HUES64 (cell line): ENCODE results near the gene MFSD6L.
"Not testable (repeated sequence)": the region's sequence is repeated elsewhere in the genome, so short reads cannot be mapped to it uniquely, and the experiment has no call there.

Experiments
- H3K27ac ChIP-seq: 2 replicates; pipeline ENCODE4 v1.7.0; 2013; ENCODE audit warnings: low read depth, low read length, inconsistent platforms
- H3K27me3 ChIP-seq: 2 replicates; pipeline ENCODE4 v1.6.1; 2013; ENCODE audit warnings: mild to moderate bottlenecking, low read length; ENCODE audit not compliant: insufficient read depth
- H3K36me3 ChIP-seq: 2 replicates; pipeline ENCODE4 v1.6.1; 2013; ENCODE audit warnings: mild to moderate bottlenecking, low read length; ENCODE audit not compliant: insufficient read depth
- H3K4me1 ChIP-seq: 2 replicates; pipeline ENCODE4 v1.6.1; 2013; ENCODE audit warnings: mild to moderate bottlenecking, low read length, moderate library complexity; ENCODE audit not compliant: insufficient read depth
- H3K4me3 ChIP-seq: 2 replicates; pipeline ENCODE4 v1.5.1; 2013; ENCODE audit warnings: mild to moderate bottlenecking, low read length, moderate library complexity
- H3K9ac ChIP-seq: 2 replicates; pipeline ENCODE4 v1.6.1; 2013; ENCODE audit warnings: mild to moderate bottlenecking, low read depth, low read length
- H3K9me3 ChIP-seq: 2 replicates; pipeline ENCODE4 v1.6.1; 2013; ENCODE audit warnings: low read depth, low read length; ENCODE audit not compliant: insufficient read depth
- WGBS: fragments of 150-250, 120-280 bp; methylation state at CpG from one replicate; pipeline ENCODE4 v1.1.7; 2013; ENCODE audit warnings: missing lambda C conversion rate; 5-methylcytosine and 5-hydroxymethylcytosine counted together

Gene MFSD6L

GRCh38 chr17:8822401-8823035, 23.4 kb upstream of the MFSD6L start:
- Histone ChIP-seq H3K27me3 (no peaks in the 10 kb centered on the region), H3K9ac (no peak overlapping the region), H3K4me3 (no peak overlapping the region), H3K36me3 (no peaks in the 10 kb centered on the region), H3K27ac (no peak overlapping the region), H3K4me1 (no peaks in the 10 kb centered on the region), H3K9me3 (peaks cover 4% of the 10 kb centered on the region; the same call in 1 of the 2 replicates)
- 90% methylated on average over 5 of the region's 5 CpGs for WGBS

- Histone ChIP-seq H3K4me3 (no peak overlapping the region), H3K27me3 (no peaks in the 10 kb centered on the region), H3K9me3 (peaks cover 4% of the 10 kb centered on the region; the same call in 1 of the 2 replicates), H3K4me1 (no peaks in the 10 kb centered on the region), H3K9ac (no peak overlapping the region), H3K27ac (no peak overlapping the region), H3K36me3 (no peaks in the 10 kb centered on the region)
- 95% methylated on average over 10 of the region's 10 CpGs for WGBS
These were observed 22.4 kb upstream of the MFSD6L start for GRCh38 chr17:8821446-8822105.

- Histone ChIP-seq H3K36me3 (no peaks in the 10 kb centered on the region), H3K4me1 (no peaks in the 10 kb centered on the region), H3K9ac (no peak overlapping the region), H3K27ac (no peak overlapping the region), H3K27me3 (no peaks in the 10 kb centered on the region), H3K9me3 (peaks cover 4% of the 10 kb centered on the region; the same call in 1 of the 2 replicates), H3K4me3 (no peak overlapping the region)
- 90% methylated on average over 7 of the region's 8 CpGs for WGBS
These were observed 21.3 kb upstream of the MFSD6L start for GRCh38 chr17:8820311-8821010.

GRCh38 chr17:8818654-8819330, 19.6 kb upstream of the MFSD6L start:
- 42% methylated on average over 3 of the region's 3 CpGs for WGBS
- Histone ChIP-seq H3K4me1 (no peaks in the 10 kb centered on the region), H3K36me3 (no peaks in the 10 kb centered on the region), H3K27ac (no peak overlapping the region), H3K4me3 (no peak overlapping the region), H3K27me3 (no peaks in the 10 kb centered on the region), H3K9ac (no peak overlapping the region), H3K9me3 (no peaks in the 10 kb centered on the region)

- no peaks in the 10 kb centered on the region for H3K4me1 ChIP-seq
- no peak overlapping the region for H3K4me3 ChIP-seq
- no peaks in the 10 kb centered on the region for H3K36me3 ChIP-seq
- no peak overlapping the region for H3K27ac ChIP-seq
- 92% methylated on average over 8 of the region's 8 CpGs for WGBS
- no peaks in the 10 kb centered on the region for H3K27me3 ChIP-seq
- H3K9me3 ChIP-seq = no peaks in the 10 kb centered on the region
- H3K9ac ChIP-seq = no peak overlapping the region
These were observed 18.9 kb upstream of the MFSD6L start for GRCh38 chr17:8818047-8818446.

- H3K9ac ChIP-seq = no peak overlapping the region
- no peaks in the 10 kb centered on the region for H3K36me3 ChIP-seq
- no peaks in the 10 kb centered on the region for H3K27me3 ChIP-seq
- WGBS = 86% methylated on average over 4 of the region's 4 CpGs
- H3K9me3 ChIP-seq = no peaks in the 10 kb centered on the region
- H3K4me1 ChIP-seq = no peaks in the 10 kb centered on the region
- no peak overlapping the region for H3K4me3 ChIP-seq
- no peak overlapping the region for H3K27ac ChIP-seq
These were observed 7.9 kb upstream of the MFSD6L start for GRCh38 chr17:8806926-8807550.

GRCh38 chr17:8806253-8806925, 7.2 kb upstream of the MFSD6L start:
- Histone ChIP-seq H3K27ac (no peak overlapping the region), H3K27me3 (no peaks in the 10 kb centered on the region), H3K4me3 (no peak overlapping the region), H3K4me1 (no peaks in the 10 kb centered on the region), H3K9me3 (no peaks in the 10 kb centered on the region), H3K36me3 (no peaks in the 10 kb centered on the region), H3K9ac (no peak overlapping the region)
- WGBS = 93% methylated on average over 3 of the region's 3 CpGs

- not testable (repeated sequence) for H3K9ac ChIP-seq, H3K4me3 ChIP-seq, H3K9me3 ChIP-seq, H3K36me3 ChIP-seq, H3K27me3 ChIP-seq, H3K4me1 ChIP-seq, H3K27ac ChIP-seq
- 89% methylated on average over 10 of the region's 10 CpGs for WGBS
These were observed 6.2 kb upstream of the MFSD6L start for GRCh38 chr17:8805396-8805795.

- Histone ChIP-seq H3K27me3 (peaks cover 6% of the 10 kb centered on the region), H3K9ac (no peak overlapping the region), H3K4me1 (no peaks in the 10 kb centered on the region), H3K4me3 (no peak overlapping the region), H3K36me3 (no peaks in the 10 kb centered on the region), H3K27ac (no peak overlapping the region), H3K9me3 (no peaks in the 10 kb centered on the region)
- WGBS = 84% methylated on average over 19 of the region's 19 CpGs
These were observed 4.6 kb upstream of the MFSD6L start for GRCh38 chr17:8803531-8804420.
